HPDE6-E6E7 (cell line): ENCODE measurements around the gene HBEGF.

Source experiments
- DNase-seq: peaks from one replicate; pipeline ENCODE4 v3.0.0; 2011; ENCODE audit warnings: missing footprints; ENCODE audit errors: extremely low spot score

HBEGF gene

GRCh38 chr5:140302786-140303639 lies 43.4 kb downstream of the HBEGF start, which contains the start of gene PFDN1:
PFDN1 (minus strand) TSS chr5:140303101; CDS start chr5:140303073, 28 bp downstream.
- DNase-seq, result peak; percentile 98

GRCh38 chr5:140301136-140301535 lies 45.3 kb downstream of the HBEGF start:
- DNase-seq, result no peak

GRCh38 chr5:140299056-140299455 lies 47.3 kb downstream of the HBEGF start:
- DNase-seq, result no peak

- no peak for DNase-seq
These were observed 48.2 kb downstream of the HBEGF start for GRCh38 chr5:140298183-140298601.

GRCh38 chr5:140297283-140297682 lies 49.1 kb downstream of the HBEGF start:
- no peak for DNase-seq

- no peak for DNase-seq
These were observed 50.1 kb downstream of the HBEGF start for GRCh38 chr5:140296289-140296688.

- DNase-seq, result peak; percentile 20
These were observed 51.0 kb downstream of the HBEGF start for GRCh38 chr5:140295414-140295813.

- DNase-seq, result no peak
These were observed 51.6 kb downstream of the HBEGF start for GRCh38 chr5:140294753-140295152.

GRCh38 chr5:140293849-140294100 lies 52.6 kb downstream of the HBEGF start:
- no peak for DNase-seq

GRCh38 chr5:140293091-140293848 lies 53.1 kb downstream of the HBEGF start:
- DNase-seq, result no peak

- no peak for DNase-seq
These were observed 54.0 kb downstream of the HBEGF start for GRCh38 chr5:140292212-140293036.

- no peak for DNase-seq
These were observed 58.4 kb downstream of the HBEGF start for GRCh38 chr5:140287801-140288521.

- DNase-seq, result no peak
These were observed 60.0 kb downstream of the HBEGF start for GRCh38 chr5:140286424-140286823.

GRCh38 chr5:140284013-140284412 lies 62.4 kb downstream of the HBEGF start:
- no peak for DNase-seq
